BLaER1 (cell line): ENCODE data around the gene RFC2.
A peak's percentile ranks its signal among the peaks of the same experiment; 100 is the strongest.

Experiments
- H3K27ac ChIP-seq: shearing (Covaris generic); formaldehyde crosslinking; 2 replicates; pipeline ENCODE4 v1.8.1; 2022
- H3K27me3 ChIP-seq: shearing (Covaris generic); formaldehyde crosslinking; 2 replicates; pipeline ENCODE4 v1.8.1; 2022
- H3K36me3 ChIP-seq: shearing (Covaris generic); formaldehyde crosslinking; 2 replicates; pipeline ENCODE4 v1.8.1; 2022
- H3K4me1 ChIP-seq: shearing (Covaris generic); formaldehyde crosslinking; 2 replicates; pipeline ENCODE4 v1.8.1; 2022
- H3K4me2 ChIP-seq: shearing (Covaris generic); formaldehyde crosslinking; 2 replicates; pipeline ENCODE4 v1.8.1; 2022
- H3K4me3 ChIP-seq: shearing (Covaris generic); formaldehyde crosslinking; 2 replicates; pipeline ENCODE4 v1.8.1; 2022
- H3K9ac ChIP-seq: shearing (Covaris generic); formaldehyde crosslinking; 2 replicates; pipeline ENCODE4 v1.8.1; 2022
- H3K9me3 ChIP-seq: shearing (Covaris generic); formaldehyde crosslinking; 2 replicates; pipeline ENCODE4 v1.8.1; 2022
- H4K20me1 ChIP-seq: shearing (Covaris generic); formaldehyde crosslinking; 2 replicates; pipeline ENCODE4 v1.8.1; 2022
- Cebpa-rat ChIP-seq: shearing (Covaris generic); IDR thresholded peaks from 2 replicates; pipeline ENCODE4 v1.8.1; 2022

Gene RFC2

DNA sequence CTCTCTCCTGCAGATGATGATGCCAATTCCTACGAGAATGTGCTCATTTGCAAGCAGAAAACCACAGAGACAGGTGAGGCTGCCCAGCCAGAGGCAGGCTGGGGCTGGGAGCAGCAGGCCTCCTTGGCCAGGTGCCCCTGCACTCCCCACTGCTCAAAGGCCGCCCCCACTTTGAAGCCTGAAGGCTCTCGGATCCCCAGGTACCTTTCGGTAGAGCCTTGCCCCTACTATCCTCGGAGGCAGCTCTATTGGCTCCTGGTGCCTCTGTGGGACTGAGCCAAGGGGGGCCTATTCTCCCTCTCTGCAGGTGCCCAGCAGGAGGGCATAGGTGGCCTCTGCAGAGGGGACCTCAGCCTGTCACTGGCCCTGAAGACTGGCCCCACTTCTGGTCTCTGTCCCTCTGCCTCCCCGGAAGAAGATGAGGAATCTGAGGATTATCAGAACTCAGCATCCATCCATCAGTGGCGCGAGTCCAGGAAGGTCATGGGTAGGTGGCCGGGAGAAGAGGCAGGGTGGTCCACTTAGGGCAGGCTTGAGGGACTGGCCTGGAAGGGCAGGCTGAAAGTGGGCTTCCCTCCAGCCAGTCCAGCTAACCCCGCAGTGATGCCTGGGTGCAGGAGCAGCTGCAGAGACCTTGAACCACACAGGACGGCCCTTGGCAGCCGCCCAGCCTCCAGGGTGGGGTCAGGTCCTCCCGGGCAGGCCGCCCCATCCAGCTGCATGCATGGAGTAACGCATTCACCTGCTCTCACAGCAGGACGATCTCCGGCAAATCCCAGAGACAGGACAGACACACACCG is 30.3 kb downstream of the RFC2 start:
- Histone ChIP-seq H3K36me3 (peaks cover 91% of the 10 kb centered on the region), H3K4me1 (peaks cover 99% of the 10 kb centered on the region), H3K27ac (peak overlapping the region; percentile 100), H3K4me2 (peak overlapping the region; percentile 91), H3K4me3 (peak overlapping the region; percentile 57), H3K9me3 (no peaks in the 10 kb centered on the region), H3K27me3 (no peaks in the 10 kb centered on the region), H4K20me1 (no peaks in the 10 kb centered on the region), H3K9ac (peak overlapping the region; percentile 75)
- TF ChIP-seq Cebpa-rat, result no peak

DNA sequence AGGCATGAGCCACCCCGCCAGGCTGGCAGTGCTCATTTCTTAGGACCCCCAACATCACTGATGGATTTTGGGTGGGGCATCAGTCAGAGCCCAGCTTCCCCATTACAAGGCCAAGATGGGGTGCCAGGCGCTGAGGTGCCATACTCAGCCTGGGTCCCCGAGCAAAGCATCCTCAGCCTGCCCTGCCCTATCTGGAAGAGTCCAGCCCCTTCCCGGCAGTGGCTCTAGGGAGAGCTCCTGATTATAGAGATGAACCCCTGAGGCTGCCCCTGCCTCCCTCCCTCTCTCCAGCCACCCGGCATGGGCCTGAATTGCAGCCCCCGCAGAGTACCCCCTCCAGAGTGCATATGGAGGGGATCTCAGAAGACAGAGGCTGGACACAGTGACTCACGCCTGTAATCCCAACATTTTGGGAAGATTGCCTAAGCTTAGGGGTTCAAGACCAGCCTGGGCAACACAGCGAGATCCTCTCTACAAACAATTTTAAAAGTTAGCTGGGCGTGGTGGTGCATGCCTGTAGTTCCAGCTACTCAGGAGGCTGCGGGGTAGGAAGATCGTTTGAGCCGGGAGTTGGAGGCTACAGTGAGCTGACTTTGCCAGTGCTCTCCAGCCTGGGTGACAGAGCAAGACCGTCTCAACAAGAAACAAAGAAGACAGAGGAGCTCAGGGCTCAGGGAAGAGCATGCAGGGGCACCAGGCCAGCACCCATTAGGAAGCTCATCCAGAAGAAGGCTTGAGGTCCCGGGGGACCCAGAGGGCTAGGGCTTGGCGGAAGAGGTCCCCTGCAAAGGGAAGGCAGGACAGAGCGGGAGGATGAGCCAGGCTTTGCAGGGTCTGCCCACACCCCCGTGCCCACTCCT is 31.1 kb downstream of the RFC2 start:
- no peak for TF ChIP-seq Cebpa-rat
- peaks cover 93% of the 10 kb centered on the region for H3K36me3 ChIP-seq
- no peaks in the 10 kb centered on the region for H4K20me1 ChIP-seq
- H3K9me3 ChIP-seq, result peaks cover 6% of the 10 kb centered on the region; the same call in 1 of the 2 replicates
- peak overlapping the region; percentile 100 for H3K27ac ChIP-seq
- H3K4me3 ChIP-seq, result peak overlapping the region; percentile 57
- peak overlapping the region; percentile 75 for H3K9ac ChIP-seq
- H3K4me2 ChIP-seq, result peak overlapping the region; percentile 91
- H3K27me3 ChIP-seq, result no peaks in the 10 kb centered on the region
- peaks cover 100% of the 10 kb centered on the region for H3K4me1 ChIP-seq

DNA sequence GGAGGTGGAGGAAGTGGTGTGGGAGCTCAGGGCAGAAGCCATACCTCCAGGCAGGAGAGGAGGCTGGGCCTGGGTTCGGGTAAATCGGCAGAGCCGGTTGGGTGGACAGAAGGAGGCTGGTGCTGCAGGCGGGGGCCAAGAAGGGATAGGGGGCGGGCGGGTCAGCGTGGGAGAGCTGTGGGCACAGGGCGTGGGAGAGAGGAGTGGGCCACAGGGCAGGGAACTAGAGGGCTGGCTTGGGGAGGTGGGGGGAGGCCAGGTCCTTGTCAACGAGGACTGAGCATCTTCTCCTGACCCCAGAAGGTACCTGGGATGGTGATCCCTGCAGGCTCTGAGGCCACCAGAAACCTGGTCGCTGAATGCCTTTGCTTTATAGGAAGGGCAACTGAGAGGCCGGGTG is 32.5 kb downstream of the RFC2 start:
- Histone ChIP-seq H3K4me2 (peak overlapping the region; percentile 91), H3K9me3 (peaks cover 7% of the 10 kb centered on the region; the same call in 1 of the 2 replicates), H4K20me1 (no peaks in the 10 kb centered on the region), H3K27me3 (no peaks in the 10 kb centered on the region), H3K4me3 (no peak overlapping the region), H3K9ac (peak overlapping the region; percentile 41; the same call in 1 of the 2 replicates), H3K36me3 (peaks cover 88% of the 10 kb centered on the region), H3K4me1 (peaks cover 96% of the 10 kb centered on the region), H3K27ac (peak overlapping the region; percentile 100)
- no peak for TF ChIP-seq Cebpa-rat

DNA sequence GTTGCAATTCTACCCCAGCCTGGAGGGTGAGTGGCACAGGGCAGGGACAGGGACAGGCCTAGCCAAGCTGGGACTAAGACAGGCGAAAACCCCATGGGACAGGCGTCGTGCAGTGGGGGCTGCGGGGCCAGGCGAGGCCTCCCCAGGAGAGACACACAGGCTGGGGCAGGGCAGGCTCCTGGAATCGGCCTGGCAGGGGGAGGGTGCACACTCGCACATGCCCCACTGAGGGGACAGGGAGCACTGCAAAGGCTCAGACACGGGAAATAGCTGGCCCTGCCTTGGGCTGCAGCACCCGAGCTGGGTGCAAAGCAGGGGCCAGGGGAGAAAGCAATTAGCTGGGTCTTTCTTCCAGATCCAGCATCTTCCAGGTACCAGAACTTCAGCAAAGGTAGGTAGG is 34.0 kb downstream of the RFC2 start:
- Histone ChIP-seq H3K9ac (peak overlapping the region; percentile 87), H3K4me2 (peak overlapping the region; percentile 91), H4K20me1 (no peaks in the 10 kb centered on the region), H3K4me1 (peaks cover 96% of the 10 kb centered on the region), H3K27me3 (no peaks in the 10 kb centered on the region), H3K27ac (peak overlapping the region; percentile 100), H3K36me3 (peaks cover 88% of the 10 kb centered on the region), H3K4me3 (peak overlapping the region; percentile 52), H3K9me3 (peaks cover 7% of the 10 kb centered on the region; the same call in 1 of the 2 replicates)
- no peak for TF ChIP-seq Cebpa-rat

DNA sequence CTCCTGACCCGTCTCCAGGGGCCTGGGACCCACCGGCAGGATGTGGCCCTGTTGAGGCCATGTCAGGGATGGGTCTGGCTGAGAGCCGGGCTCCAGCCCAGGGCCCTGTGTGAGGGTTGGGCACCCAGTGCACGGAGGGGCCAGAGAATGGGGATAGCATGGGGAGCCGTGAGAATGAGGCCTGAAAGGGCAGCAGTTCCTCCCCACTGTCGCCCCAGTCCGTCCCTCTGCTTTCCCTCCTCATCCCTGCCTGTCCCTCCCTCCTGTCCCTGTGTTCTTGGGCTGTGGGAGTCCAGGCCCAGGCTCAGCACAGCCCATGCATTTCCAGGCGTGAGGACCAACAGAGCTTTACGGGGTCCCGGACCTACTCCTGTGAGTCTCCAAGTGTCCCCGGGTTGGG is 34.8 kb downstream of the RFC2 start:
- TF ChIP-seq Cebpa-rat, result no peak
- Histone ChIP-seq H3K36me3 (peaks cover 86% of the 10 kb centered on the region), H3K4me3 (peak overlapping the region; percentile 52), H3K4me1 (peaks cover 94% of the 10 kb centered on the region), H3K4me2 (peak overlapping the region; percentile 91), H3K27ac (peak overlapping the region; percentile 100), H4K20me1 (no peaks in the 10 kb centered on the region), H3K27me3 (no peaks in the 10 kb centered on the region), H3K9me3 (peaks cover 7% of the 10 kb centered on the region; the same call in 1 of the 2 replicates), H3K9ac (peak overlapping the region; percentile 87)

DNA sequence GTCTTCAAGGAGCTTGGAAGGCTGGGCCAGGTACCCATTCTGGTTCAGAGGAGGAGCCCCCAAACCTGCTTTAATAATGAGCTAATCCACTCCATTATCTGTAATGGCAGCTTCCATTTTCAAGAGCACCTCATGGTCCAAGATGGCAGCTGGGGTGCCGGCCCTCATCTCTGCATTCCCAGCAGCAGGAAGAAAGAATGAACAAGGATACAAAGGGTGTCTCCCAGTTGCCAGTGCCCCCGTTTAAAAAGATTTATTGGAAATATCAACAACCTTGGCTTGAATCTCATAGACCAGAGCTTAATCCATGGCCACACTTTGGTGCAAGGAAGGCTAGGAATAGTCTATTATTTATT is 35.9 kb downstream of the RFC2 start:
- H3K4me1 ChIP-seq, result peaks cover 88% of the 10 kb centered on the region

DNA sequence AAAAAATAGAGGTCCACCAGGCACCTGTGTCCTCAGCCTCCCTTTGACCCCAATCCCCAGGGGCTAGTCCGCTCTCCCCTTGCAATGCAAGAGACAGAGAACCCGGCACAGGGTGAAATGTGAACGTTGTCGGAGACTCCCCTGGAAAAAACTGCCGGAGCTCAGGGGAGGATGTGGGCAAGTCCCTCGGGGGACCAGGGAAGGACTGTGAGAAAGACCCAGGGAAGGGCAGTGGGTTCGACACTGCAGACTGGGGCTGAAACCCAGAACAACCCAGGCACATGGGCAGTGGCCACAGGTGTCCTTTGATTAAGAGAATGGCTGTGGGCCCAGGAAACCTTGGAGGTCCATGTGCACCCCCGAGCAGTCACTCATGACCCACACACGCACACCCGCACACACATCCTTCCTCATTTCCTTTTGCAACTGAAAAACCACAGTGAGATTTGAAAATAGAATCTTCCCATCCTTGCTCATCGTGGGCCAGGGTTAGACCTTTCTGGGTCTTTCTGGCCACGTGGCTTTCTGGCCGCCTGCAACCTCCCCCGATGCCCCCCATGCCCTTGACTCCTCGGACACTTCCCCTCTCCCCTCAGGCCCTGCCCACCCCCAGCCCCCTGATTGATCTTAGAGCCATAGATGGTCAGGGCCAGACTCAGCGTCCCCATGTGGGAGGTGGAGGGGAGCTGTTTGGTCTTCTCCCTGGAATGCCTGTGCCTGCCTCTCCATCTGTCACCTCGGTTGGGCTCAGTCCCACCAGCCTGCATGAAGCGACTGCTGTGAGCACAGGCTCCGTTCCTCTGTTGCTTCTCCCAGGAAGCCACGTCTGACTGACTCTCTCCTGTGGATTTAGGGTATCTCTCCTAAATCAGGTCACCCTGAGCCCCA is 36.5 kb downstream of the RFC2 start:
- Histone ChIP-seq H4K20me1 (no peaks in the 10 kb centered on the region), H3K9me3 (peaks cover 7% of the 10 kb centered on the region; the same call in 1 of the 2 replicates), H3K9ac (peak overlapping the region; percentile 87), H3K27me3 (no peaks in the 10 kb centered on the region), H3K27ac (peak overlapping the region; percentile 100), H3K4me1 (peaks cover 88% of the 10 kb centered on the region), H3K4me2 (peak overlapping the region; percentile 91), H3K4me3 (peak overlapping the region; percentile 57), H3K36me3 (peaks cover 77% of the 10 kb centered on the region)
- peak; percentile 48; the same call in 1 of the 2 replicates for TF ChIP-seq Cebpa-rat

More for the DNA sequence above, 35.9 kb downstream of the RFC2 start:
- no peak for TF ChIP-seq Cebpa-rat
- Histone ChIP-seq H3K27ac (peak overlapping the region; percentile 100), H3K27me3 (no peaks in the 10 kb centered on the region), H4K20me1 (no peaks in the 10 kb centered on the region), H3K36me3 (peaks cover 80% of the 10 kb centered on the region), H3K9me3 (peaks cover 7% of the 10 kb centered on the region; the same call in 1 of the 2 replicates), H3K9ac (peak overlapping the region; percentile 87), H3K4me3 (peak overlapping the region; percentile 27), H3K4me2 (peak overlapping the region; percentile 91)

DNA sequence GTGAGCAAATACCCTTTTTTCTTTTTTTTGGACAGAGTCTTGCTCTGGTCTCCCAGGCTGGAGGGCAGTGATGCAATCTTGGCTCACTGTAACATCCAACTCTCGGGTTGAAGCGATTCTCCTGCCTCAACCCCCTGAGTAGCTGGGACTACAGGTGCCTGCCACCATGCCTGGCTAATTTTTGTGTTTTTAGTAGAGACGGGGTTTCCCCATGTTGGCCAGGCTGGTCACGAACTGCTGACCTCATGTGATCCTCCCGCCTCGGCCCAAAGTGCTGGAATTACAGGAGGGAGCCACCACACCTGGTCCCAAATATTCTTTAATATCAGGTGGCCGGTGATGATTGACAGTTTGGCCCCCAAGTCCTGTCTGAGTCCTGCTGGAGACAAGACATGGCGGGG is 37.8 kb downstream of the RFC2 start:
- Histone ChIP-seq H3K9ac (peak overlapping the region; percentile 87), H3K27ac (peak overlapping the region; percentile 100), H3K4me2 (peak overlapping the region; percentile 91), H3K4me1 (peaks cover 86% of the 10 kb centered on the region), H3K27me3 (no peaks in the 10 kb centered on the region), H3K4me3 (peak overlapping the region; percentile 57), H4K20me1 (no peaks in the 10 kb centered on the region), H3K36me3 (peaks cover 74% of the 10 kb centered on the region), H3K9me3 (peaks cover 7% of the 10 kb centered on the region; the same call in 1 of the 2 replicates)
- TF ChIP-seq Cebpa-rat, result peak; percentile 82

DNA sequence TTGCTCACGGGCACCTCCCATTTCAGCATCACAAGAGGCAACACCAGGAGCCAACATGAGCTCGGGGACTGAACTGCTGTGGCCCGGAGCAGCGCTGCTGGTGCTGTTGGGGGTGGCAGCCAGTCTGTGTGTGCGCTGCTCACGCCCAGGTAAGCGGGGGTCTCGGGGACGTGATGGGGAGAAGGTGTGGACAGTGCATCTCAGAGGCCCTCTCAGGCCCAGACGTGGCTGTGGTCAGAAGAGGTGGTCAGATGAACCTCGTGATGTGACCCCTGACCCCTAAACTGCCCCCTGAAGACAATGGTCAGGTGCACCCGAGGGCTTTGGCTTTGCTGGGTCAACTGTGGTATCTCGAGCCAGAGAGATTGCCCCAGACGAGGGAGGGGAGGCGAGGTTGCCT is 38.3 kb downstream of the RFC2 start:
- Histone ChIP-seq H3K9me3 (peaks cover 7% of the 10 kb centered on the region; the same call in 1 of the 2 replicates), H3K27me3 (no peaks in the 10 kb centered on the region), H3K4me2 (peak overlapping the region; percentile 91), H3K36me3 (peaks cover 70% of the 10 kb centered on the region), H4K20me1 (no peaks in the 10 kb centered on the region), H3K9ac (peak overlapping the region; percentile 87), H3K4me3 (peak overlapping the region; percentile 57), H3K4me1 (peaks cover 82% of the 10 kb centered on the region), H3K27ac (peak overlapping the region; percentile 100)
- no peak for TF ChIP-seq Cebpa-rat
